Trophoblast cell (in vitro differentiated cells and primary cell): ENCODE data around the gene GLG1.

Experiments used
- DNase-seq, 2 donors: peaks; one replicate each; pipeline ENCODE4 v3.0.0-alpha.2; 2016
- H2AFZ ChIP-seq: 2 replicates; pipeline ENCODE4 v1.6.1; 2013; ENCODE audit warnings: low read length, moderate library complexity, mild to moderate bottlenecking; ENCODE audit not compliant: insufficient read depth, poor library complexity
- H2AK5ac ChIP-seq: 2 replicates; pipeline ENCODE4 v1.6.1; 2013; ENCODE audit warnings: mild to moderate bottlenecking, low read length
- H2BK120ac ChIP-seq: 2 replicates; pipeline ENCODE4 v1.6.1; 2013; ENCODE audit warnings: low read length, mild to moderate bottlenecking, moderate library complexity; ENCODE audit not compliant: insufficient read depth, poor library complexity
- H2BK12ac ChIP-seq: 2 replicates; pipeline ENCODE4 v1.6.1; 2013; ENCODE audit warnings: mild to moderate bottlenecking, low read length, moderate library complexity
- H2BK5ac ChIP-seq: 2 replicates; pipeline ENCODE4 v1.6.1; 2013; ENCODE audit warnings: low read length, low read depth, moderate library complexity, mild to moderate bottlenecking; ENCODE audit not compliant: poor library complexity
- H3K14ac ChIP-seq: 2 replicates; pipeline ENCODE4 v1.6.1; 2013; ENCODE audit warnings: mild to moderate bottlenecking, low read length
- H3K18ac ChIP-seq: 2 replicates; pipeline ENCODE4 v1.6.1; 2013; ENCODE audit warnings: mild to moderate bottlenecking, low read length
- H3K23ac ChIP-seq: 2 replicates; pipeline ENCODE4 v1.6.1; 2013; ENCODE audit warnings: low read length
- H3K27ac ChIP-seq: 2 replicates; pipeline ENCODE4 v1.5.1; 2013; ENCODE audit warnings: low read depth, mild to moderate bottlenecking, inconsistent platforms, low read length, moderate library complexity
- H3K27me3 ChIP-seq: 2 replicates; pipeline ENCODE4 v1.6.1; 2013; ENCODE audit warnings: inconsistent platforms, mild to moderate bottlenecking, low read length, moderate library complexity; ENCODE audit not compliant: insufficient read depth
- H3K36me3 ChIP-seq, 2 experiments: 1 replicate in 1 of 2; 2 replicates in 1 of 2; pipeline ENCODE4 v1.6.1; 2013; ENCODE audit warnings: low read length in 2 of 2, mild to moderate bottlenecking in 2 of 2, moderate library complexity in 1 of 2; ENCODE audit not compliant: insufficient read depth in 2 of 2, control insufficient read depth in 1 of 2
- H3K4ac ChIP-seq: 2 replicates; pipeline ENCODE4 v1.6.1; 2013; ENCODE audit warnings: low read depth, mild to moderate bottlenecking, low read length, moderate library complexity
- H3K4me1 ChIP-seq, 2 experiments: 1 replicate in 1 of 2; 2 replicates in 1 of 2; pipeline ENCODE4 v1.6.1; 2013; ENCODE audit warnings: low read length in 2 of 2, mild to moderate bottlenecking in 2 of 2, moderate library complexity in 1 of 2; ENCODE audit not compliant: insufficient read depth in 2 of 2, control insufficient read depth in 1 of 2
- H3K4me2 ChIP-seq: 2 replicates; pipeline ENCODE4 v1.6.1; 2013; ENCODE audit warnings: inconsistent platforms, mild to moderate bottlenecking, low read length, moderate library complexity
- H3K4me3 ChIP-seq: 2 replicates; pipeline ENCODE4 v1.5.1; 2013; ENCODE audit warnings: mild to moderate bottlenecking, low read depth, low read length, inconsistent platforms
- H3K79me1 ChIP-seq: one replicate; pipeline ENCODE4 v1.6.1; 2013; ENCODE audit warnings: low read length
- H3K79me2 ChIP-seq: 2 replicates; pipeline ENCODE4 v1.6.1; 2013; ENCODE audit warnings: low read length, mild to moderate bottlenecking; ENCODE audit not compliant: control insufficient read depth, insufficient read depth, poor library complexity
- H3K9ac ChIP-seq: 2 replicates; pipeline ENCODE4 v1.6.1; 2013; ENCODE audit warnings: mild to moderate bottlenecking, low read length
- H3K9me3 ChIP-seq: 2 replicates; pipeline ENCODE4 v1.6.1; 2013; ENCODE audit warnings: low read depth, mild to moderate bottlenecking, control low read depth, inconsistent platforms, low read length; ENCODE audit not compliant: insufficient read depth
- H4K12ac ChIP-seq: 2 replicates; pipeline ENCODE4 v1.6.1; 2013; ENCODE audit warnings: low read depth, mild to moderate bottlenecking, low read length, moderate library complexity
- H4K8ac ChIP-seq: 2 replicates; pipeline ENCODE4 v1.6.1; 2013; ENCODE audit warnings: low read depth, mild to moderate bottlenecking, low read length, moderate library complexity
- H4K91ac ChIP-seq: one replicate; pipeline ENCODE4 v1.6.1; 2013; ENCODE audit warnings: low read depth, mild to moderate bottlenecking, low read length, moderate library complexity
- WGBS: extraction: QIAGEN DNeasy Blood & Tissue Kit; methylation state at CpG from one replicate; pipeline ENCODE4 v1.1.7; 2013; ENCODE audit warnings: missing lambda C conversion rate; ENCODE audit not compliant: insufficient read length, insufficient coverage; ENCODE audit errors: extremely low coverage; 5-methylcytosine and 5-hydroxymethylcytosine counted together

The GLG1 gene

GRCh38 chr16:74622005-74622404, 15.1 kb upstream of the GLG1 start:
- Histone ChIP-seq H3K14ac (no peak overlapping the region), H3K4ac (no peak overlapping the region), H3K79me1 (no peaks in the 10 kb centered on the region), H4K12ac (no peak overlapping the region), H4K8ac (no peak overlapping the region), H3K79me2 (no peaks in the 10 kb centered on the region), H3K23ac (no peak overlapping the region), H4K91ac (no peak overlapping the region), H2AK5ac (no peak overlapping the region), H3K18ac (no peak overlapping the region), H3K4me3 (no peak overlapping the region), H2BK120ac (no peak overlapping the region), H3K9ac (no peak overlapping the region), H2BK5ac (no peak overlapping the region), H3K36me3 (peaks cover 18 to 45% of the 10 kb centered on the region in 2 experiments), H3K27ac (no peak overlapping the region), H2BK12ac (no peak overlapping the region), H3K9me3 (no peaks in the 10 kb centered on the region), H3K4me2 (no peak overlapping the region), H2AFZ (no peak overlapping the region), H3K27me3 (no peaks in the 10 kb centered on the region), H3K4me1 (peaks cover 0 to 3% of the 10 kb centered on the region in 2 experiments)
- WGBS: no CpG with 5 or more reads among the region's 4 CpGs
- DNase-seq: no peak

GRCh38 chr16:74617206-74617788, 10.4 kb upstream of the GLG1 start:
- Histone ChIP-seq H3K4me2 (no peak overlapping the region), H4K8ac (no peak overlapping the region), H2BK12ac (no peak overlapping the region), H3K27me3 (no peaks in the 10 kb centered on the region), H3K14ac (no peak overlapping the region), H3K79me1 (no peaks in the 10 kb centered on the region), H3K4me1 (peaks cover 0 to 3% of the 10 kb centered on the region in 2 experiments), H3K36me3 (peaks cover 2 to 13% of the 10 kb centered on the region in 2 experiments), H3K79me2 (no peaks in the 10 kb centered on the region), H4K91ac (no peak overlapping the region), H3K4me3 (no peak overlapping the region), H3K27ac (no peak overlapping the region), H3K18ac (no peak overlapping the region), H4K12ac (no peak overlapping the region), H2BK5ac (no peak overlapping the region), H2AK5ac (no peak overlapping the region), H2BK120ac (no peak overlapping the region), H2AFZ (no peak overlapping the region), H3K23ac (no peak overlapping the region), H3K4ac (no peak overlapping the region), H3K9me3 (no peaks in the 10 kb centered on the region), H3K9ac (no peak overlapping the region)
- WGBS: no CpG with 5 or more reads among the region's 1 CpG
- DNase-seq: no peak

- no peaks in the 10 kb centered on the region for H3K27me3 ChIP-seq
- no peak overlapping the region for H2AK5ac ChIP-seq
- no peak overlapping the region for H3K4me2 ChIP-seq
- H3K4ac ChIP-seq: no peak overlapping the region
- H4K8ac ChIP-seq: no peak overlapping the region
- no peak overlapping the region for H4K12ac ChIP-seq
- H3K23ac ChIP-seq: no peak overlapping the region
- no peak for DNase-seq
- H3K14ac ChIP-seq: no peak overlapping the region
- H3K27ac ChIP-seq: no peak overlapping the region
- peaks cover 6 to 7% of the 10 kb centered on the region in 2 experiments for H3K4me1 ChIP-seq
- no peak overlapping the region for H3K9ac ChIP-seq
- no peak overlapping the region for H3K4me3 ChIP-seq
- H3K79me2 ChIP-seq: peaks cover 1% of the 10 kb centered on the region
- no peaks in the 10 kb centered on the region for H3K9me3 ChIP-seq
- H3K36me3 ChIP-seq: peaks cover 0 to 3% of the 10 kb centered on the region in 2 experiments
- H3K79me1 ChIP-seq: peaks cover 1% of the 10 kb centered on the region
- no peak overlapping the region for H4K91ac ChIP-seq
- H2BK120ac ChIP-seq: no peak overlapping the region
- no CpG with 5 or more reads among the region's 1 CpG for WGBS
- no peak overlapping the region for H3K18ac ChIP-seq
- H2AFZ ChIP-seq: no peak overlapping the region
- H2BK5ac ChIP-seq: no peak overlapping the region
- H2BK12ac ChIP-seq: no peak overlapping the region
Observed at GRCh38 chr16:74611721-74612120, 4.8 kb upstream of the GLG1 start.

GRCh38 chr16:74608944-74609343, 2.0 kb upstream of the GLG1 start:
- Histone ChIP-seq H3K79me1 (peaks cover 8% of the 10 kb centered on the region), H3K9ac (no peak overlapping the region), H3K79me2 (peaks cover 7% of the 10 kb centered on the region), H2AK5ac (no peak overlapping the region), H3K4me1 (peaks cover 6 to 7% of the 10 kb centered on the region in 2 experiments), H3K36me3 (no peaks in the 10 kb centered on the region), H3K18ac (no peak overlapping the region), H3K27me3 (no peaks in the 10 kb centered on the region), H4K91ac (no peak overlapping the region), H3K4me3 (no peak overlapping the region), H3K27ac (no peak overlapping the region), H4K12ac (no peak overlapping the region), H2AFZ (no peak overlapping the region), H2BK12ac (no peak overlapping the region), H3K4me2 (no peak overlapping the region), H2BK5ac (no peak overlapping the region), H3K14ac (no peak overlapping the region), H3K23ac (no peak overlapping the region), H4K8ac (no peak overlapping the region), H3K4ac (no peak overlapping the region), H2BK120ac (no peak overlapping the region), H3K9me3 (no peaks in the 10 kb centered on the region)
- DNase-seq: peak; percentile 62 to 87
- no CpG with 5 or more reads among the region's 6 CpGs for WGBS
